HepG2 (cell line): ENCODE results near the gene CHAF1A. TPM values are rescaled to one million over a fixed set of nuclear protein-coding genes. Genes with fewer than 3 reads are reported as not detected.

ENCODE experiments used
- ARNT2 ChIP-seq: sonication (generic); formaldehyde crosslinking; IDR thresholded peaks from 2 replicates; pipeline ENCODE4 v1.8.0; 2022; ENCODE audit warnings: mild to moderate bottlenecking, low read depth, missing genetic modification reagents, moderate library complexity
- BCL6 ChIP-seq: IDR thresholded peaks from 2 replicates; pipeline ENCODE4 v1.6.1; 2016; ENCODE audit warnings: missing genetic modification reagents, missing compliant biosample characterization
- CBX5 ChIP-seq: sonication (generic); formaldehyde crosslinking; IDR thresholded peaks from 2 replicates; pipeline ENCODE4 v1.4.0; 2020; ENCODE audit warnings: missing genetic modification reagents, borderline replicate concordance
- DMTF1 ChIP-seq: sonication (generic); formaldehyde crosslinking; IDR thresholded peaks from 2 replicates; pipeline ENCODE4 v1.4.0; 2020; ENCODE audit warnings: mild to moderate bottlenecking, missing genetic modification reagents
- DPF2 ChIP-seq: sonication (generic); formaldehyde crosslinking; IDR thresholded peaks from 2 replicates; pipeline ENCODE4 v1.4.0; 2020; ENCODE audit warnings: mild to moderate bottlenecking, low read depth, missing genetic modification reagents, borderline replicate concordance
- ETV5 ChIP-seq: IDR thresholded peaks from 2 replicates; pipeline ENCODE4 v1.6.1; 2018; ENCODE audit warnings: missing biosample characterization, missing genetic modification reagents, inconsistent platforms, borderline replicate concordance
- FOSL1 ChIP-seq: sonication (generic); formaldehyde crosslinking; IDR thresholded peaks from 2 replicates; pipeline ENCODE4 v1.9.0; 2021; ENCODE audit warnings: missing genetic modification reagents, borderline replicate concordance
- FOXJ3 ChIP-seq: sonication (generic); formaldehyde crosslinking; IDR thresholded peaks from 2 replicates; pipeline ENCODE4 v1.4.0; 2020; ENCODE audit warnings: missing genetic modification reagents, mild to moderate bottlenecking, borderline replicate concordance
- HES4 ChIP-seq: sonication (generic); formaldehyde crosslinking; IDR thresholded peaks from 2 replicates; pipeline ENCODE4 v1.9.0; 2021; ENCODE audit warnings: mild to moderate bottlenecking, missing genetic modification reagents, borderline replicate concordance
- NR1H2 ChIP-seq: sonication (generic); formaldehyde crosslinking; IDR thresholded peaks from 2 replicates; pipeline ENCODE4 v1.8.1; 2022; ENCODE audit warnings: low read depth, missing genetic modification reagents, borderline replicate concordance
- PPARG ChIP-seq: conservative IDR thresholded peaks from 2 replicates; pipeline ENCODE4 v1.6.1; 2016; ENCODE audit warnings: missing biosample characterization, missing genetic modification reagents
- SAP130 ChIP-seq: IDR thresholded peaks from 2 replicates; pipeline ENCODE4 v1.6.1; 2016; ENCODE audit warnings: low read depth
- SNAPC2 ChIP-seq: sonication (generic); formaldehyde crosslinking; IDR thresholded peaks from 2 replicates; pipeline ENCODE4 v1.8.1; 2022; ENCODE audit warnings: mild to moderate bottlenecking, missing genetic modification reagents
- TAF15 ChIP-seq: fragments of 200-400 bp; formaldehyde crosslinking; IDR thresholded peaks from one replicate; pipeline ENCODE4 v1.6.1; 2018; ENCODE audit warnings: mild to moderate bottlenecking, low read depth, low read length; ENCODE audit not compliant: poor library complexity, severe bottlenecking
- ZFP36 ChIP-seq: fragments of 150-350 bp; IDR thresholded peaks from 2 replicates; pipeline ENCODE4 v1.6.1; 2018; ENCODE audit warnings: borderline replicate concordance, low read length, low read depth; ENCODE audit not compliant: partially characterized antibody
- ZFP91 ChIP-seq: sonication (generic); formaldehyde crosslinking; IDR thresholded peaks from 2 replicates; pipeline ENCODE4 v1.9.0; 2022; ENCODE audit warnings: missing genetic modification reagents, mild to moderate bottlenecking, borderline replicate concordance
- ZMAT3 ChIP-seq: sonication (generic); formaldehyde crosslinking; conservative IDR thresholded peaks from 2 replicates; pipeline ENCODE4 v1.7.0; 2021; ENCODE audit warnings: missing genetic modification reagents
- ZNF543 ChIP-seq: sonication (generic); formaldehyde crosslinking; IDR thresholded peaks from 2 replicates; pipeline ENCODE4 v1.4.0; 2020; ENCODE audit warnings: mild to moderate bottlenecking, missing genetic modification reagents
- ZUFSP ChIP-seq: sonication (generic); formaldehyde crosslinking; IDR thresholded peaks from 2 replicates; pipeline ENCODE4 v1.9.0; 2021; ENCODE audit warnings: missing genetic modification reagents, mild to moderate bottlenecking, borderline replicate concordance
- polyA plus RNA-seq, 8 experiments: library from polyadenylated mRNA; depleted of rRNA in 3 of 8; stranded (reverse) in 7 of 8; unstranded in 1 of 8; fragments of >200 nt; fragmentation: Illumina TruSeq in 4 of 8; extraction: Trizol in 4 of 8; gene quantifications; 2 replicates each; pipeline versions ENCODE4 v1.2.1 to v1.2.3, GENCODE V29; 2011 to 2016; ENCODE audit warnings: low read depth in 4 of 8, missing spikeins in 1 of 8, mixed read lengths in 1 of 8; ENCODE audit not compliant: insufficient read depth in 1 of 8
- total RNA-seq, 5 experiments: library from RNA; depleted of rRNA; stranded (reverse); fragments of >200 nt; fragmentation: Illumina TruSeq; extraction: Trizol; gene quantifications; 2 replicates each; pipeline ENCODE4 v1.2.3, GENCODE V29; 2016; ENCODE audit warnings: low read depth in 1 of 5
- TF ChIP-seq, protein P1 (sequence below): IDR thresholded peaks from 2 replicates; pipeline ENCODE4 v1.6.1; 2016
- TF ChIP-seq, protein P2 (sequence below): IDR thresholded peaks from 2 replicates; pipeline ENCODE4 v1.6.1; 2016

The CHAF1A gene
- total and polyA plus RNA-seq, 2 of the 13 experiments (the other 11 are each of a cell fraction or from before 2014, with no cell fraction given) = 11.0 to 34.8 TPM

GRCh38 chr19:4416268-4416667 lies 13.8 kb downstream of the CHAF1A start (continued):
- TF ChIP-seq HES4 (CRISPR knock-in tag) = no peak
- no peak for TF ChIP-seq ZFP91
- TF ChIP-seq, protein P1, sequence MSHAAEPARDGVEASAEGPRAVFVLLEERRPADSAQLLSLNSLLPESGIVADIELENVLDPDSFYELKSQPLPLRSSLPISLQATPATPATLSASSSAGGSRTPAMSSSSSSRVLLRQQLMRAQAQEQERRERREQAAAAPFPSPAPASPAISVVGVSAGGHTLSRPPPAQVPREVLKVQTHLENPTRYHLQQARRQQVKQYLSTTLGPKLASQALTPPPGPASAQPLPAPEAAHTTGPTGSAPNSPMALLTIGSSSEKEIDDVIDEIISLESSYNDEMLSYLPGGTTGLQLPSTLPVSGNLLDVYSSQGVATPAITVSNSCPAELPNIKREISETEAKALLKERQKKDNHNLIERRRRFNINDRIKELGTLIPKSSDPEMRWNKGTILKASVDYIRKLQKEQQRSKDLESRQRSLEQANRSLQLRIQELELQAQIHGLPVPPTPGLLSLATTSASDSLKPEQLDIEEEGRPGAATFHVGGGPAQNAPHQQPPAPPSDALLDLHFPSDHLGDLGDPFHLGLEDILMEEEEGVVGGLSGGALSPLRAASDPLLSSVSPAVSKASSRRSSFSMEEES (CRISPR knock-in tag) = no peak
- TF ChIP-seq SNAPC2 (CRISPR knock-in tag) = no peak
- TF ChIP-seq ZUFSP (CRISPR knock-in tag) = no peak
- TF ChIP-seq ARNT2 (CRISPR knock-in tag) = no peak
- TF ChIP-seq BCL6 = peak; percentile 70
- no peak for TF ChIP-seq TAF15
- TF ChIP-seq NR1H2 (CRISPR knock-in tag) = no peak
- TF ChIP-seq ZNF543 (CRISPR knock-in tag) = no peak
- peak; percentile 42; the same call in 1 of the 2 replicates for TF ChIP-seq SAP130
- TF ChIP-seq FOXJ3 (CRISPR knock-in tag) = 0 out of 2 replicates have a peak, but pooled peaks have one; percentile 23
- TF ChIP-seq ZMAT3 (CRISPR knock-in tag) = no peak
- TF ChIP-seq ZFP36 = no peak
- TF ChIP-seq PPARG (CRISPR knock-in tag) = no peak
- TF ChIP-seq DPF2 = no peak
- TF ChIP-seq ETV5 (CRISPR knock-in tag) = peak; percentile 58; the same call in 1 of the 2 replicates
- no peak for TF ChIP-seq CBX5
- peak; percentile 60; the same call in 1 of the 2 replicates for TF ChIP-seq FOSL1 (CRISPR knock-in tag)
- TF ChIP-seq, protein P2, sequence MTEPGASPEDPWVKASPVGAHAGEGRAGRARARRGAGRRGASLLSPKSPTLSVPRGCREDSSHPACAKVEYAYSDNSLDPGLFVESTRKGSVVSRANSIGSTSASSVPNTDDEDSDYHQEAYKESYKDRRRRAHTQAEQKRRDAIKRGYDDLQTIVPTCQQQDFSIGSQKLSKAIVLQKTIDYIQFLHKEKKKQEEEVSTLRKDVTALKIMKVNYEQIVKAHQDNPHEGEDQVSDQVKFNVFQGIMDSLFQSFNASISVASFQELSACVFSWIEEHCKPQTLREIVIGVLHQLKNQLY (CRISPR knock-in tag) = 0 out of 2 replicates have a peak, but pooled peaks have one; percentile 24
- no peak for TF ChIP-seq DMTF1
